ENCODE results near the gene SLC66A2. TPM values are rescaled to one million over a fixed set of nuclear protein-coding genes. Genes with fewer than 3 reads are reported as not detected.
"Not testable (repeated sequence)": the region's sequence is repeated elsewhere in the genome, so short reads cannot be mapped to it uniquely, and the experiment has no call there.

Gene SLC66A2
- polyA plus RNA-seq, 5 donors, result 14.7 to 30.0 (median 20.8) TPM

DNA sequence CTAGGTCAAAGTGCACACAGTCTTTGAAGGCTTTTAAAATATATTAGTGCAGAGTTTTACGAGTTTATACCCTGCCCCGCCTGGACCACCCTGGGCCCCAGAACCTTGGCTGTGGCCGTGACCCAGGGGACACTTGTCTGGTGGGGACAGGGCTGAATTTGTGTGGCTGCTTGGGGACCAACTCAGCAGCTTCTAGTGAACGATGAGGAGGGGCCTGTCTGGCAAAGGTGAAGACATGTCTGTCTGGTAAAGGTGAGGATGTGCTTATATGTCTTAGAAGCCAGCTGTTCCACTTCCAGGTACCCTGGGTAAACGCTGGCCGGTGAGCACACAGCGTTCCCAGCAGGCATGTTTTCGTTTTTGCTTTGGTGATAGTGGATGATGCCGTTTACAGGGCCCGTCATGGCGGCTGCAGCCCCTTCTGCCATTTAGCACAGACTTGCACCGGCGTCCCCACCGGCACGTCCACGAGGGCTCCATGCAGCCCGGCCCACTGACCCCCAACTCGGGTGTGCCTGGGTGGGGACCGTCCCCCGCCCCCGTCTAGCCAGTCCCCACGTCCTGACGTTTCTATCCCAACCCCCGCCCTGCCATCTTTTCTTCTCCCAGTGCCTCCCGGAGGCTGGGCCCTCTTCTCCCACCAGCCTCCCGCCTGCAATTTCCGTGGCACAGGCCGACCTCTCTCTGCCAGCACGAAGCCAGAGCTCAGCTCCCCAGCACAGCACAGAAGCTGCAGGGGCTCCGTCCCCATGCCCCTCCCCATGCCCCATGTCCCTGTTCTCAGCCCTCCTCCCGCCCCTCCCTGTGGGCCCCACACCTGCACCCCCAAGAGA lies 67.8 kb downstream of the SLC66A2 start:
- no peak for DNase-seq

DNA sequence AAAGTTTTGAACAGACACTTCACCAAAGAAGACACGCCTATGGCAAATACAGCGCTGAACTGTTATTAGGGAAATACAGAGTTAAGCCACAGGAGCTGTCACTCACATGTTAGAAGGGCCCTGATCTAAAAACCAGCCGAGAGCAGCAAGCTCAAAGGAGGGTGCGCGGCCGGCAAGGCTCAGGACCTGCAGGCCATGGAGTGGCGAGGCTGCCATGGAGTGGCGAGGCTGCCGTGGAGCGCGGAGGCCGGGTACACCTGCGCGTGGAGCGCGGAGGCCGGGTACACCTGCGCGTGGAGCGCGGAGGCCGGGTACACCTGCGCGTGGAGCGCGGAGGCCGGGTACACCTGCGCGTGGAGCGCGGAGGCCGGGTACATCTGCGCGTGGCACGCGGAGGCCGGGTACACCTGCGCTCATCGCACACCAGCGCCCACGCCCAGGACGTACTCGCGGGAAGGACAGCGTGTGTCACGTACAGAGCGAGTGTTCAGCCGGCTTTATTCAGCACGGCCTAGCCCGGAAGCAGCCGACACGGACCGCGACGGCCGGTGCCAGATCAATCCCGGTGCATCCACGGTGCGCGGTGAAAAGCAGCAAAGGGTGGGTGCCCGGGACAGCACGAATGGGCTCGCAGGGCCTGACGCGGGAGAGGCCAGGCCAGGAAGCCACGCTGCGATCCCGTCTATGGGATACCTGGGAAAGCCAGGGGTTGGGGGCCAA lies 68.8 kb downstream of the SLC66A2 start:
- DNase-seq, result no peak

DNA sequence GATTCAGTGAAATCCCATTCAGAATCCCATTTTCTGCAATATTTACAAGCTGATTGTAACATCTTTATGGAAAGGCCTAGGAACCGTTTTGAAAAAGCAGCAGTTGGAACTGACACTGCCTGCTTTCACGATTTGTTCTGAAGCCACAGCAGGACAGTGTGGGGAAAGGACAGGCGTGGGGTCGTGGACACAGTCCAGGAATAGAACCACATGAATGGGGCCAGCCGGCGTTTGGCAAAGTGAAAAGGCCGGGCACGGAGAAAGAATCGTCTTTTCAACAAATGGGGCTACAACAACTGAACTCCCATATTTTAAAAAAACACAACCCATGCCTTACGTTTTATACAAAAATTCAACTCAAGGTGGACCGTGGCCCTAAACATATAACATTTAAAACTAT lies 69.8 kb downstream of the SLC66A2 start:
- DNase-seq, result no peak

DNA sequence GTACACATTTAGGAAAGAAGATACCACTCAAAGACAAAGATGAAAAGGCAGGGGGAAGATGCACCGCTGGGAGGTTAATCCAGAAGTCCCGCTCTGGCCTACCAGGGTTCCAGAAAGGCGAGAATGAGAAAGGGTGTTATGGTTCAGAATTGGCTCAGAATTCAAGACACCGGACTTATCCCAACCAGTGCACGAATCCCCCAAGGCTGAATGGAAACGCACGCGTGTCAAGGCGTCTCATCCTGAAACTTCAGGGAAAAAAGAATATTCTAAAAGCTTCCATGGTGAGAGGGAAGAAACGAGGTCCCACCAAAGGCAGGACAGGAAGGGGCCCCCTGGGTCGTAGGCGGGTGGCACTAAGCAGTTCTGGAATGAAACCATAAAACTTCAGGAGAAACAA lies 71.9 kb downstream of the SLC66A2 start:
- DNase-seq, result no peak

DNA sequence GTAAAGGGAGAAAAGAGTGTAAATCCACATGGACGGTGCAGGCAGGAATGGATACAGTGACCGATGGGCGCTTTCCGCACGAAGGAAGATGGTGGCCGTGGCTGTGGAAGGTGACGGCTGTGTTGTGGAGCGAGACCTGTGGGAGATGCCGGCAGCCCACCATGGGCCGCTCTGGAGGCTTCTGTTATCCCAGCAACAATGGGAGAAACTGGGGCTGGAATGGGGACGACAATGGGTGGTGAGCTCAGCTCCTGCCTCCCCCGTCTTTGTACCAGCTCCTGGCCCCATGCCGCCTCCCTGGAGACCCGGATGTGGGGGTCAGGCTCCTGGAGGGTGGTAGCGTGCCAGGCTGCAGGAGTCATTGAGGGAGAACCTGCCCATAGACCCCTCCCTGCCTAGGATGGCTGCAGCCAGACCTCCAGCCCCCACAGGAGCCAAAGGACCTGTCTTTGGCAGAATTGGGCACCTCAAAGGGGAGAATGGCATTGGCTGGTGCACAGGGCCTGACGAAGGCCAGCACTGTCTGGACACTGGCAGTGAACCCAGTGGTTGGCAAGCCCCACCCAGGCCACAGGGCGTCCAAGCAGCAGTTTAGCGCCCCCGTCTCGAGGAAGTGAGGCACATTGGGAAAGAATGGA lies 72.6 kb downstream of the SLC66A2 start:
- DNase-seq, result no peak

DNA sequence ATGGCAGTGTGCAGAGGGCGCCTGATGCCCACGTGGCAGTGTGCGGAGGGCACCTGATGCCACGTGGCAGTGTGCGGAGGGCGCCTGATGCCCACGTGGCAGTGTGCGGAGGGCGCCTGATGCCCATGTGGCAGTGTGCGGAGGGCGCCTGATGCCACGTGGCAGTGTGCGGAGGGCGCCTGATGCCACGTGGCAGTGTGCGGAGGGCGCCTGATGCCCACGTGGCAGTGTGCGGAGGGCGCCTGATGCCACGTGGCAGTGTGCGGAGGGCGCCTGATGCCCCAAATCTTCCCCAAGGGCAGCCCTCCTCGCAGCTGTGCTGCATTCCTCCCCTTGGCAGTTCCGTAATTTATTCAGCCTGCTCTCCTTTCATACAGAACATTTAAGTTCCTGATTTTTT lies 73.2 kb downstream of the SLC66A2 start:
- DNase-seq, result not testable (repeated sequence)

DNA sequence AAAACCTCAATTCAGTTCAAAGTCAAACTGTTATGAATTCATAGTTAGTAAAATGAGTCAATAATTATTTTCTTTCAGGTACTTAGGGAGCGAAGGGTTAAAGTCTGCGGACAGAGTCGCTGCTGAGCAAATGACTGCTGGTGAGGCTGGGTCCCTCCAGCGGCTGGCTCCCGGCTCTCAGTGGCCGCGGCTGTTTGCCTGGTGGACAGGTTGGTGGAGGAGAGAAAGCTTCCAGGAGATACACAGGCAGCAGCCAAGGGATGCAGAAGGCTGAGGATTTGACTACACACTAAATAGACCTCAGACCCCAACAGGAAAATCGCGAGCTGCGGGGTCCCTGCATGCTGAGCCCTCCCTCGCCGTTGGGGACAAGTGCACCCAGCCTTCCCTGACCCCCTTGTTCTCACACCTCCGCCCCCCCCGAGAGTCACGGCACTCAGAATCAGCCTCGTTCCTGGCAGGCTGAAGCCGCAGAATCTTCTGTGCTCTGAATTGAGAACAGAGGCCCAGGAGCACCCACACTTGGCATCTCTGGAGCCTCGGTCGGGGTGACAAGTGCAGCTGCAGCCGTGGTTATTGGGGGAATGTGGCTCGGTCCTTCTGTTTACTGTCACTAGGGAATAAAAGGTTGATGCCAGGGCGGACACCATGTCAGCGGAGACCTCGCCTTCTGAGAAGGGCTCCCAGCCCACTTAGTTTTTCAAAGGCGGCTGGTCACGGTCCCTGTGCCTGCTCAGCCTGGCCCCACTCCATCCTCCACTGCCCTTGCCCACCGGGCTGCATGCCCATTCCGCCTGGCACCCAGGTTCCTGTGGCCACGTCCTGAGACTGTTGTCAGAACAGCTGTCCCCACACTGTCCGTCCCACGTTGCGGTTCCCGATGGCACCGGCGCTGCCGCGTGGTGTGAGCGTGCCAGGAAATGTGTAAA lies 74.0 kb downstream of the SLC66A2 start:
- no peak for DNase-seq

DNA sequence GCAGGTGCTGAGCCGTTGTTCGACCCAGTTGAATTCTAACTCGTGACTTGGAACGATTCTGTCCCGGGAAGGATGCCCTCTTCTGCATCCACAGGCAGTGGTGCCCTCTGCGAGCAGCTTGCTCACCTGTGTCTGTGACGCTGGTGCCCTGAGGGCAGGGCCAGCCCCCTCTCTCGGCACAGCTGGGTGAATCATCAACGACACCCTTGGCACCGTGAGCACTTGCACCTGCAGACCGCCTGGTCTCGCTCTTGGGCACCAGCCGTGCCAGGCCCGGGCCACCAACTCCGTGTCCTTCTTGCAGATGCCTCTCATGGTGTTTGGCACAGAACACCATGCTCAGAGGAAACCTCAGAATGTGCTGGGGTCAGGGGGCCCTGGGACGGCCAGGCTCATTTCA lies 75.0 kb downstream of the SLC66A2 start:
- DNase-seq, result no peak

DNA sequence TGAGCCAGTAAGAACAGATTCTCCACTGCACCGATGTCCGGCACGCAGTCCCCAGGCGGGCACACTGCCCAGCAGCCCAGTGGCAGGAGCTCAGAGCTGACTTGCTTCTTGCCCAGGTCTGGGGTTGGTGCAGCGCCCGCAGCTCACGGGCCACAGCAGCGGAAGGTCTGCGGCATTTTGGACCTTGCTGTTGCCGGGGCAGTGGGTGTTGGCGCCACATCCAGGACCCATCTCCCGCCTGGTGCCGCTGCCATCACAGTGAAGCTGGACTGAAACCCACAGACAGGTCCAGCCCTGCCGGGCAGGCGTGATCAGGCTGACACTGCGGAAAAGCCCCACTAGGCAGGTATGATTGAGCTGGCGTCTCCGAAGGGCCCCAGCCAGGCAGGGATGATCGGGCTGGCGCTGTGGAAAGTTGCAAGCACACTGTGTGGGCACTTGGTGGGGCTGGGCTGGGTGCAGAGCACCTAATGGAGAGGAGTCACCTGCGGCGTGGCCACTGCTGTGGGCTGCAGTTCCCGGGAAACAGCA lies 75.5 kb downstream of the SLC66A2 start:
- no peak for DNase-seq

DNA sequence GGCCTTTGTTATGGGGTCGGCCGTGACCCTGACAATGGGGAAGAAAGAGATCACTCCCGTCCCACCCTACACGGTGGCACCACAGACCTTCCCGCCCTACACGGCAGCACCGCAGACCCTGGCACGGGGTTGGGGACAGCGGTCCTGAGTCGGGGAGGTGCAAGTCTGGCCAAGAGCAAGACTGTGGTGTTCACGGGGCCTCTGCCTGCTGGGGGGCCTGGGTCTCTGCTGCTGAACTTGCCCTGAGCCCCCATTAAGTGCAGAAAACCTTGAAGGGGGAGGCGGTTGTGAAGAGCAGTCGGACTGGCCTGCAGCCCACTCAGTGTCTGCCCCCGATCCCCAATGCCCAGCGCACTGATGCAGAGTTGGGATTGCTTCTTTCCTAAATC lies 75.9 kb downstream of the SLC66A2 start:
- DNase-seq, result no peak

DNA sequence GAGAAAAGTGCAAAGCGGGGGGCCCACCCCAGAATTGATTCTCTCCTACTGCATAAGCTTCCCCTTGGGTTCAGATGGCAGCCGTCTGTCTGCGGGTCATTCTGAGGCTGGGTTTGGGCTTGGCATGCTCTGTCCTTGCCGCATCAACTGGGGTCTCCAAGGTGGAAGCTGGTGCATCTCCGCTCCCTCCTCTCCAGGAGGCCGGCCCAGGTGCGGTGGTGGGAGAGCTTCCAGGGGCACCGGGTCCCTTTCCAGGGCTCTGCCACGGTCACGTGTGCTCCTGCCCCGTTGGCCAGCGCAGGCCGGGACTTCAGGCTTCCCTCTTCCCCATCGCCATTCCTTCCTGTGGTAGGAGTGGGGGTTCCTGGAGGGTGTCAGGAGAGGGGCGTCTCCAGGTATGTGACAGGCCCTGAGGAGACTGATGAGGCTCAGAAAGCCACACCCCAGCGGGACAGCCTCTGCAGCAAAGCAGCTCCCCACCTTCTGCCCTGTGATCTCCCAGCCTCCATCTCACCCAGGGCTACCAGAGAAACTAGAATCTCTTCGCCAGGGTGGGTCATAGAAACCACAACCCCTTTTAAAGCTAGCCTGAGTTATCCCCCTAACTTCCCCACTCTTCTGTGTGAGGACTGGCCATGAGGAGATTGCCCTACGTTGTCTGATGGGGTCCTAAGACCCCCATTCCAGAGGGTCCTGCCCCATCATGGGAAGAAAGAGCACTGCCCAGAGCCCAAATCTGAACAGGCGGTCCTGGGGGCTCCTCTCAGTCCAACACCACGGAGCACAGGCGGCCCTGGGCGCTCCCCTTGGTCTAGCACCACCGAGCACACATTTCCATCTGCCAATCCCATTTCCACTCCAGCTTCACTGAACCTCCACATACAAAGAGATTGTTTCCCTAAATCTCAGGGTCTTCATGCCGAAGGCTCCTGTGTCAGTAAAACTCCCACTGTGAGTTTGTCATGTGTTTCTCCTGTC lies 76.6 kb downstream of the SLC66A2 start:
- no peak for DNase-seq

DNA sequence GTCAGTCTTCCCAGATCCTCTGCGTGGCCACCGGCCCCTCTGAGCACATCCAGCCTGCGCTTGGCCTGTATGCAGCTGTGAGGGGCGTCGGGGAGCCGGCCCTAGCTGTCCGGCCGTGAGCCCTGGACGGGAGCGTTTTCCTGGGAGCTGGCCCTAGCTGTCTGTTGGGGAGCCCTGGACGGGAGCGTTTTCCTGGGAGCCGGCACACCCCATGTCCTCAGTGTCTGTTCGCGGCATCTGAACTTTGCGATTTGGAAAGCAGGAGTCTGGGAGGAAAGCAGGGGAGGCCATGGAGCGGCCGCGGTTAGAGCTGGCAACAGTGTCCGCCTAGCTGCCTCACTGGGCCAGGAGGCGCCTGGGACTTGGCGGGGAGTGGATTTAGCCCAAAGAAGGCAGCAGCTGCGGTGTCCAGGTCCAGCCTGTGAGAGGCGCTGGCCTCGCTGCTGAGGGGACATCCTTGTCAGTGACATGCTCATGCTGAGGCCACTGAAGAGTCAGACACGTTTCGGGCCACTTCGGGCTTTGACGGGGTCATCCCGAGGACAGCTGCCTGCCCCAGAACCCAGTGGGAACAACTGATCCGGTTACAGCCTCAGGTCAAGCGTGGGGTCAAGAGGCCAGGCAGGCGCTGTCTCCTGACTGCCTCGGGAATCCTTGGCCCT lies 77.9 kb downstream of the SLC66A2 start:
- no peak for DNase-seq

DNA sequence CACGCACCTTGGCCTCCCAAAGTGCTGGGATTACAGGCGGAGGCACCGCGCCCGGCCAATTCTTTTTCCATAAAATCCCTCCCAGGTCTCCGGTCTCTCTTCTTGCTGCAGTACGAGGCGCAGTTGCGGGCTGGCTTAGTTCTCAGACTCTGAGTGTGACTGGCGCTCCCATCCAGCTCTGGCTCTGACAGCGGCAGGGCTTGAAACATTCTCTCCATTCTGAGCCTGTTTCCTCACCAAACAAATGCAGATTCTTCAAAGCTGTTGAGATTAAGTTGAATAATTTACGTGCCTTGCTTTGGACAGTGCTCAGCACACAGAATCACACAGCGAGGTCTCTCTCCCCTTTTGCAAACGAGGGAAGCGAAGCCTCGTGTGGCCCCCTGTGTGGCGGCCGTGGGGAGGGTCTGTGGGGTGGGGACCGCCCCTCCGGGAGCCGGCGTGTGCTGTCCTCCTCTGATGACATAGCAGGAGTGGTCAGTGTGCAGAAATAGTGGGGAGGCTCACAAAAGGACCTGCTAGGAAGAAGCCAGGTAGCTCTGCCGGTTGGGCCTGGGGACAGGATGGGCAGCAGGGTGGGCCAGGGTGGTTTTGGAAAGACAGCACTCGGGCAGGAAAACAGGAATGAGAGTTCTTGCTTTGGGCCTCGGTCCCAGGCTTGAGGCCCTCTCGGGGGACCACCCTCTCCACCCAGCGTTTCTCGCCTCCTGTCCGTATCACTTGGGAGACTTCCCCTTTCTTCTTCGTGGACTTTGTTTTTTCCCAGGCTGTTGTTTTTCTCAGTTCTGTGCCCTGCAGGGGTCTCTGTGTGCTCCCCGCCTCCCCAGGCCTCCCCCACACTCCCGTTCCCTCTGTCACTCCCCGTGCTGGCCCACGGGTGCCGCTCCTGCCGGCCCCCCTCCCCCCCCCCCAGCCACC lies 78.7 kb downstream of the SLC66A2 start:
- DNase-seq, result no peak

DNA sequence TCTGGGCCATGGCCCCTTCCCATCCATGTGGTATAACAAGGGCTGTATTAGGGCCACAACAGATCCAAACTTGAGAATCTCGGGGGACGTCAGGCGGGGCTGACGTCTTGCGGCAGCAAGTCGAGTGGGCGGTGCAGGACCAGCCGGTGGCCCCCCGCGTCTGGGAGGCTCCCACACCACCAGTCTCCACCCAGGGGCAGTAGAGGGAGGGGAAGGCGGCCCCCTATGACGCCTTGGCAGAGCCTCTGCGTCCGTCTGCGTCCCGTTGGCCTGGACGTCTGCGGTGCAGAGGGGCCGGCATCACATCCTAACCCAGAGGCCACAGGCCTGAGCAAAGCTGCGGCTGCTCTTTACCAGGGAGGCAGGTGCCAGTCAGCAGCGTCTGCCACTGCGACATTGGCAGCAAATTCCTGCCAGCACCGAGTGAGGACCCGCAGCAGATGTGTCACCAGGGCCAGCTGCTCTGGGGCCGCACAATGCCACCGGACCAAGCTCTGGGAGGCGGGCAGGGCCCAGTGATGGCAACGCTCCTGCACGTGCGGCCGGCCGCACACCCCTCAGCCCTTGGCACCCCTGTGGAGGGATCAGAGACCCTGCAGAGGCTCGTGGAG lies 79.9 kb downstream of the SLC66A2 start:
- DNase-seq, result no peak

DNA sequence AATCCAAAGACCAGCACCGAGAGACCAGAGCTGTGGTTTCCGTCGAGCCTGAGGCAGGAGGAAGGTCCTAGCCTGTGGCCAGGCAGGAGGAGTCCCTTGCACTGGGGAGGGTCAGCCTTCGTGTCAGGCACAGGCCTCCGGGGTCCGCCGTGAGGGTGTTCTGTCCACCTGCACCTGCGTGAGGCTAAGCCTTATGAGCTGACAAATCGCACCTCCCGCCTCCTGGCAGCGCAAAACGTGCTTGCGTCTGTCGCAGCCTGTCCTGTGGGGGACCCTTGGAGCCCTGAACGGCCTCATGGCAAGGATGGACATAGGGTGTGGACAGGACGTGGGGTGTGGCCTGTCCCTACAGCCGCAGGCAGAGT lies 80.4 kb downstream of the SLC66A2 start:
- DNase-seq, result no peak

DNA sequence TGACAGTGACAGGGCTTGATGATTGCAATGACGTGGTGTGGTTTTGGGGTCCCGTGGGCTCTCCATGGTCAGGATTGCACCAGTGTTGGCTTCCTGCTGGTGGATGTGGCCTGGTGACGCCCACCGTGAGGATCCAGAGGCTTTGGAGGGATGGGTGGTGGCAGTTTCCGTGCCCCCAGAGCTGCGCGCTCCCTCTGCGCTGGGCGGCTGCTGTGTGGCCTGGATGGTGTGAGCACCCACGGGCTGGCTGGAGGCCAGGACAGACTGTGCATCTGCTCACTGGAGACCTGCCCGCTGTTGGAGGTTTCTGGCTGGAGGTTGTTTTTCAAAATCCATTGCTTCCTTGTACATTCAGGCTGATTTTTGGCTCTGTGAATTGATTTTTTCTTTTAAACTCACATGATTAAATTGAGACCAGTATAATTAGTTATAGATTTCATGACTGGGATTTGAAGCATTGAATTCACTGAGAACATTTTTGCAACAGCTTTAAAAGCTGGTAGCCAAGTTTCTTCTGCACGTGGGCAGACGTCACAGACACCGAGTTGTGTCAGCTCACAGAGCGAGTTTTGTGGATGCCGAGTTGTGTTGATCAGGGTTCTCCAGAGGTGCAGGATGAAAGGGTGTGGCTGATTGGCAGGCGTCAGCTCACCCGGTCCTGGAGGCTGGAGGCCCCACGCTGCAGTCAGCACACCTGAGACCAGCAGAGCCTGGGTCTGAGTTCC lies 81.0 kb downstream of the SLC66A2 start:
- DNase-seq, result no peak

DNA sequence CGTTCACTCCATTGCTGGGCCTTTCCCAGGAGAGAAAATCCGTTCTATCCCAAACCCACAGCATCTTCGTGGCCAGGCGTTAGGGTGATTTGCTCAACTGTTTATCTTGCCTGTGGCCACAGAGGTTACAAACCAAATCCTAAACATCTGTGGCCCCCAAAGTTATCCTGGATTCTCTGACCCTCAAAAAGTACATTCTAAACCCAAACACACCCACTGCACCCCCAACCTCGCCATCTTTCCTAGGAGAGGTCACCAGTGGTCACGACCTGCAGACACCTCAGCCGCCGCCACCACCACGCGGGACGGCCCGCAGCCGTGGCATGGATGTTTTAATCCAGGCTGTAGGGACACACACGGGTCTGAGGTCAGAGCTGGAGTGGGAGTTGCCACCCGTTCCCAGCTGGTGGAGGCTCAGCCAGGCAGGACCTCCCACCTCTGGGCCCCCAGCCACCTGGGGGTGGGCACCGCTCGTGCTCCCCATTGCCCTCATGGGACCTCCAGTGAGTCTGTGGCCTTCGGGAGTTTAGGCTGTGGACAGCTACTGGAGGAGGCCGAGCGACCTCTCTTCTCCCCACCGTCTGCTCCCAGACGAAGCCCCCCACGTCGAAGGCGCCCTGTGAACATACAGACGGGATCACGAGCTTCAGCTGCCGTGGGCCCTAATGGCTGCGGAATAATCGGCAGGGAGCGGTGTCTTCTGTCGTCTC lies 81.7 kb downstream of the SLC66A2 start:
- no peak for DNase-seq
